Type B pancreatic cell (in vitro differentiated cells): ENCODE measurements around the gene CACUL1. TPM values are rescaled to one million over a fixed set of nuclear protein-coding genes. Genes with fewer than 3 reads are reported as not detected.

Experiments
- DNase-seq: peaks from one replicate; pipeline ENCODE4 v3.0.0; 2021; ENCODE audit warnings: mixed read lengths; ENCODE audit not compliant: unreplicated experiment; ENCODE audit errors: extremely low spot score
- H3K27ac Mint-ChIP-seq: 2 replicates; pipeline ENCODE4 v1.8.0; 2021; ENCODE audit warnings: mild to moderate bottlenecking, mixed read lengths
- H3K27me3 Mint-ChIP-seq: 2 replicates; pipeline ENCODE4 v1.8.0; 2021; ENCODE audit warnings: mixed read lengths
- H3K36me3 Mint-ChIP-seq: 2 replicates; pipeline ENCODE4 v1.8.0; 2021; ENCODE audit warnings: mixed read lengths
- H3K4me1 Mint-ChIP-seq: one replicate; pipeline ENCODE4 v1.8.0; 2021; ENCODE audit warnings: mixed read lengths; ENCODE audit not compliant: unreplicated experiment
- H3K4me3 Mint-ChIP-seq: 2 replicates; pipeline ENCODE4 v1.8.0; 2021; ENCODE audit warnings: mild to moderate bottlenecking, mixed read lengths
- H3K9me3 Mint-ChIP-seq: 2 replicates; pipeline ENCODE4 v1.8.0; 2021; ENCODE audit warnings: mixed read lengths
- CTCF ChIP-seq: fragments of 200-600 bp; sonication (generic); conservative IDR thresholded peaks from 2 replicates; pipeline ENCODE4 v1.5.0; 2021; ENCODE audit warnings: antibody characterized with exemption, mild to moderate bottlenecking
- total RNA-seq: library from RNA; stranded (reverse); gene quantifications from 2 replicates; pipeline ENCODE4 v1.2.1, GENCODE V29; 2021; ENCODE audit warnings: low replicate concordance

Gene CACUL1
- total RNA-seq, 1 donor from 2014 or later, result 42.9 TPM

GRCh38 chr10:118669835-118670234, 84.9 kb downstream of the CACUL1 start:
- no peak for DNase-seq
- H3K4me3 Mint-ChIP-seq, result no peak overlapping the region
- peaks cover 4% of the 10 kb centered on the region for H3K27me3 Mint-ChIP-seq
- no peak overlapping the region for H3K27ac Mint-ChIP-seq
- no peaks in the 10 kb centered on the region for H3K9me3 Mint-ChIP-seq
- TF ChIP-seq CTCF, result no peak
- no peaks in the 10 kb centered on the region for H3K36me3 Mint-ChIP-seq
- H3K4me1 Mint-ChIP-seq, result peaks cover 13% of the 10 kb centered on the region

GRCh38 chr10:118669020-118669791, 85.6 kb downstream of the CACUL1 start:
- Mint-ChIP-seq H3K4me1 (peaks cover 13% of the 10 kb centered on the region), H3K9me3 (no peaks in the 10 kb centered on the region), H3K27ac (no peak overlapping the region), H3K4me3 (no peak overlapping the region), H3K27me3 (peaks cover 8% of the 10 kb centered on the region), H3K36me3 (no peaks in the 10 kb centered on the region)
- DNase-seq, result no peak
- no peak for TF ChIP-seq CTCF

GRCh38 chr10:118668228-118668952, 86.4 kb downstream of the CACUL1 start:
- no peak for TF ChIP-seq CTCF
- no peak for DNase-seq
- Mint-ChIP-seq H3K4me3 (no peak overlapping the region), H3K4me1 (peaks cover 13% of the 10 kb centered on the region), H3K27ac (no peak overlapping the region), H3K27me3 (peaks cover 11% of the 10 kb centered on the region), H3K36me3 (no peaks in the 10 kb centered on the region), H3K9me3 (no peaks in the 10 kb centered on the region)

GRCh38 chr10:118667732-118668131, 87.0 kb downstream of the CACUL1 start:
- no peak for TF ChIP-seq CTCF
- Mint-ChIP-seq H3K36me3 (no peaks in the 10 kb centered on the region), H3K27ac (no peak overlapping the region), H3K4me1 (peaks cover 13% of the 10 kb centered on the region), H3K9me3 (no peaks in the 10 kb centered on the region), H3K27me3 (peaks cover 15% of the 10 kb centered on the region), H3K4me3 (no peak overlapping the region)
- DNase-seq, result no peak

GRCh38 chr10:118666350-118666749, 88.4 kb downstream of the CACUL1 start:
- Mint-ChIP-seq H3K9me3 (peaks cover 5% of the 10 kb centered on the region), H3K27ac (no peak overlapping the region), H3K4me3 (no peak overlapping the region), H3K4me1 (peaks cover 13% of the 10 kb centered on the region), H3K36me3 (no peaks in the 10 kb centered on the region), H3K27me3 (peaks cover 18% of the 10 kb centered on the region)
- DNase-seq, result no peak
- TF ChIP-seq CTCF, result no peak
